Lung (tissue), 12 donors: ENCODE measurements around the gene PCSK1N. TPM values are rescaled to one million over a fixed set of nuclear protein-coding genes. Genes with fewer than 3 reads are reported as not detected.

Source experiments
- ATAC-seq: fragments of 200-7000 bp; cut with Tn5 transposase; one replicate; pipeline ENCODE4 v1.9.1; 2020; ENCODE audit warnings: moderate number of reproducible peaks; ENCODE audit not compliant: insufficient read depth, low FRiP score
- DNase-seq, 3 donors: peaks; one replicate each; pipeline ENCODE4 v3.0.0-alpha.2; 2013 to 2017
- H3K27ac ChIP-seq, 2 donors: one replicate each; pipeline ENCODE4 v1.5.1; 2013; ENCODE audit warnings: mild to moderate bottlenecking in 2 of 2, moderate library complexity in 2 of 2, control low read depth in 1 of 2, inconsistent platforms in 1 of 2, low read depth in 1 of 2, low read length in 1 of 2
- H3K27me3 ChIP-seq, 3 donors: one replicate each; pipeline ENCODE4 v1.5.1; 2013; ENCODE audit warnings: low read length in 2 of 3; ENCODE audit not compliant: control insufficient read depth in 3 of 3, insufficient read depth in 3 of 3
- H3K36me3 ChIP-seq, 4 donors: one replicate each; pipeline ENCODE4 v1.5.1; 2013; ENCODE audit warnings: low read length in 4 of 4, mild to moderate bottlenecking in 1 of 4, moderate library complexity in 1 of 4; ENCODE audit not compliant: control insufficient read depth in 4 of 4, insufficient read depth in 4 of 4
- H3K4me1 ChIP-seq, 5 donors: one replicate each; pipeline ENCODE4 v1.5.1; 2013; ENCODE audit warnings: low read length in 5 of 5, mild to moderate bottlenecking in 2 of 5, moderate library complexity in 1 of 5; ENCODE audit not compliant: control insufficient read depth in 5 of 5, insufficient read depth in 5 of 5
- H3K4me3 ChIP-seq: one replicate; pipeline ENCODE4 v1.5.1; 2013; ENCODE audit warnings: mild to moderate bottlenecking, control low read depth, moderate library complexity
- H3K9ac ChIP-seq, 2 donors: one replicate each; pipeline ENCODE4 v1.5.1; 2013; ENCODE audit warnings: low read length in 2 of 2, control low read depth in 1 of 2; ENCODE audit not compliant: insufficient read depth in 1 of 2
- H3K9me3 ChIP-seq, 4 donors: one replicate each; pipeline ENCODE4 v1.5.1; 2013; ENCODE audit warnings: low read length in 3 of 4, mild to moderate bottlenecking in 1 of 4, moderate library complexity in 1 of 4; ENCODE audit not compliant: control insufficient read depth in 4 of 4, insufficient read depth in 3 of 4
- CTCF ChIP-seq: IDR thresholded peaks from 2 replicates; pipeline ENCODE4 v1.5.1; 2012; ENCODE audit warnings: mild to moderate bottlenecking; ENCODE audit errors: control extremely low read depth, extremely low read depth
- WGBS, 2 donors: extraction: QIAGEN DNeasy Blood & Tissue Kit; methylation state at CpG; one replicate each; pipeline ENCODE4 v1.1.7; 2013; 5-methylcytosine and 5-hydroxymethylcytosine counted together
- polyA plus RNA-seq, 2 donors: library from polyadenylated mRNA; stranded (reverse); fragments of 200-250 nt; gene quantifications; one replicate each; pipeline ENCODE4 v1.2.1, GENCODE V29; 2013
- total RNA-seq, 2 donors: library from RNA; depleted of rRNA in 1 of 2; stranded (reverse); fragments of >200 nt in 1 of 2; gene quantifications; one replicate each; pipeline ENCODE4 v1.2.1, GENCODE V29; 2014 to 2021
- donor health status: control.
- donor health status: control.
- donor health status: Bipolar disorder and iron deficiency.
- donor health status: healthy.
- donor health status: DM: yes; HTN: yes; CAD: no.

PCSK1N gene
- total and polyA plus RNA-seq, 4 donors, result 1.3 to 10.7 (median 2.5) TPM

GRCh38 chrX:48818866-48819265 is 16.5 kb downstream of the PCSK1N start:
- no peak for TF ChIP-seq CTCF
- peaks cover 3 to 29% (median 9%) of the 10 kb centered on the region in 4 donors for H3K36me3 ChIP-seq
- no peaks in the 10 kb centered on the region for H3K9me3 ChIP-seq
- H3K27ac ChIP-seq, result no peak overlapping the region
- no peaks in the 10 kb centered on the region for H3K4me1 ChIP-seq
- DNase-seq (no peak), ATAC-seq (no peak)
- 91 to 95% methylated on average over 4 of the region's 4 CpGs for WGBS, 2 donors
- peaks cover 0 to under 1% (median 0%) of the 10 kb centered on the region in 3 donors for H3K27me3 ChIP-seq
- H3K9ac ChIP-seq, result no peak overlapping the region
- no peak overlapping the region for H3K4me3 ChIP-seq

GRCh38 chrX:48818098-48818497 is 17.3 kb downstream of the PCSK1N start:
- Histone ChIP-seq H3K27ac (no peak overlapping the region), H3K27me3 (peaks cover 0 to 6% (median 0%) of the 10 kb centered on the region in 3 donors), H3K9me3 (no peaks in the 10 kb centered on the region), H3K36me3 (peaks cover 3 to 28% (median 9%) of the 10 kb centered on the region in 4 donors), H3K4me3 (no peak overlapping the region), H3K9ac (no peak overlapping the region), H3K4me1 (no peaks in the 10 kb centered on the region)
- no peak for TF ChIP-seq CTCF
- 92 to 98% methylated on average over 11 to 16 of the region's 16 CpGs for WGBS, 2 donors
- ATAC-seq (no peak), DNase-seq (no peak)

- H3K9ac ChIP-seq, result no peak overlapping the region
- peaks cover 0 to 6% (median 0%) of the 10 kb centered on the region in 3 donors for H3K27me3 ChIP-seq
- TF ChIP-seq CTCF, result no peak
- no peak overlapping the region for H3K27ac ChIP-seq
- DNase-seq (no peak), ATAC-seq (no peak)
- peaks cover 3 to 23% (median 10%) of the 10 kb centered on the region in 4 donors for H3K36me3 ChIP-seq
- H3K4me1 ChIP-seq, result no peaks in the 10 kb centered on the region
- H3K9me3 ChIP-seq, result no peaks in the 10 kb centered on the region
- 90 to 99% methylated on average over 16 to 18 of the region's 18 CpGs for WGBS, 2 donors
- no peak overlapping the region for H3K4me3 ChIP-seq
These were observed 19.2 kb downstream of the PCSK1N start for GRCh38 chrX:48816014-48816810.
